GM12874 (cell line): Measurements from ENCODE around the gene SMCO4.

Experiments
- TF ChIP-seq, protein P1 (sequence below): IDR thresholded peaks from 2 replicates; pipeline ENCODE4 v1.5.1; 2011; ENCODE audit warnings: low read depth, mild to moderate bottlenecking, control low read depth, low read length, moderate library complexity; ENCODE audit not compliant: insufficient read depth

Gene SMCO4

DNA sequence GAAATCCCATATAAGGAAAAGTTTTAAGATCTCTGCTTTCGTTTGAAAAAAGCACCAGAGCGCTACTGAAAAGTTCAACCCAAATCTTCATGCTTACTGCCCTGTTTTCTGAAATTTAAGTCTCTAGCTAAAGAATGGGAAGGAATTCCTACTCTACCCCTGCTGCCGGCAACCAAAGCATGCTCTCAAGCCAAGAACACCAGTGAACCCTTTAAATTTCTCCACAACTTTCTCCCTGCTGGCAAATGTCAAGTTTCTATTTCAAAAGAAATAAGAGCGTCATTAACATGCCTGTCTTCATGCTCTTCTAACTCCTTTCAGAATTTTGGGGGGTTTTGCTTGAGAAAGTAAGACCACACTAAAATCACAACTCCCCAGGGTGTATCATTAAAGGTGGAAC, 6.8 kb upstream of the SMCO4 start:
- TF ChIP-seq, protein P1, sequence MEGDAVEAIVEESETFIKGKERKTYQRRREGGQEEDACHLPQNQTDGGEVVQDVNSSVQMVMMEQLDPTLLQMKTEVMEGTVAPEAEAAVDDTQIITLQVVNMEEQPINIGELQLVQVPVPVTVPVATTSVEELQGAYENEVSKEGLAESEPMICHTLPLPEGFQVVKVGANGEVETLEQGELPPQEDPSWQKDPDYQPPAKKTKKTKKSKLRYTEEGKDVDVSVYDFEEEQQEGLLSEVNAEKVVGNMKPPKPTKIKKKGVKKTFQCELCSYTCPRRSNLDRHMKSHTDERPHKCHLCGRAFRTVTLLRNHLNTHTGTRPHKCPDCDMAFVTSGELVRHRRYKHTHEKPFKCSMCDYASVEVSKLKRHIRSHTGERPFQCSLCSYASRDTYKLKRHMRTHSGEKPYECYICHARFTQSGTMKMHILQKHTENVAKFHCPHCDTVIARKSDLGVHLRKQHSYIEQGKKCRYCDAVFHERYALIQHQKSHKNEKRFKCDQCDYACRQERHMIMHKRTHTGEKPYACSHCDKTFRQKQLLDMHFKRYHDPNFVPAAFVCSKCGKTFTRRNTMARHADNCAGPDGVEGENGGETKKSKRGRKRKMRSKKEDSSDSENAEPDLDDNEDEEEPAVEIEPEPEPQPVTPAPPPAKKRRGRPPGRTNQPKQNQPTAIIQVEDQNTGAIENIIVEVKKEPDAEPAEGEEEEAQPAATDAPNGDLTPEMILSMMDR: no peak

DNA sequence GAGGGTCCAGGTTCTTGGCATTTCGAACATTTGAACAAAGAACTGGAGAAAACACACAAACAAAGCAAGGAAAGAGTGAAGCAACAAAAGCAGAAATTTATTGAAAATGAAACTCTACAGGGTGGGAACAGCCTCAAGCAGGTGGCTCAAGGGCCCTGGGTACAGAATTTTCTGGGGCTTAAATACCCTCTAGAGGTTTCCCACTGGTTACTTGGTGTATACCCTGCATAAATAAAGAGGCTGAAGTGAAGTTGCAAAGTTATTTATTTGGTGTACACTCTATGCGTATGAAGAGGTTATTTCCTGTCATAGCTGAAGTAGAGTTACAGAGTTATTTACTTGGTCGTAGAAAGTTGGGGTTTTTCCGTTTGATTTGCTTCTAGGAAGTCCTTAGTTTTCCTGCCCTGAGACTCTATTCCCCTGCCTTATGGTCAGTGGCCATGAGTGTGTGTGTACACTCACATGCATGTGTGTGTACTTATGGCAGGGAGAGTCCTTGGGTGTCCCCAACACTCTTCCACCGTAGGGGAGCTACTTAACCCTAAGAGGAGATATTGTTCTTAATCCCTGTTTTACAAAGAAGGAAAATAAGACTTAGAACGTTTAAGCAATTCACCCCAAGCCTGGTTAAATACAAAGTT, 5.6 kb upstream of the SMCO4 start:
- TF ChIP-seq, protein P1: no peak

DNA sequence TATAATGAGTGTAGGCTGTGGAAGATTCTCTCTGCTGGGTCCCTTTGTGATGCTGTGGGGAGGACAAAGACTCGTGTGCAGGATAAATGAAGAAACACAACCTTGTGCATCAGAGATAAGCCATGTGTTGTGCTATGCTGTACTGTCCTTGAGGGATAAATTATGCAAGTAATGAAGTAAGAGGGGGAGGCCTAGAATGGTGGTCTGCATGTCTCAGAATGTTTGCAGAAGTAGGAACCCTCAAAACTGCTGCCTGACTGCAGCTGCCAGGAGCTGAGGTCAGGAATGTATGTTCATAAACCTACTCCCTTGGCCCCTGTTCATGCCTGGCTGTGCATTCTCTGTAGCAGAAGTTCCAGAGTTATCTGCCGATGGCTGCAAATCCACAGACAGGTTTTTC, 4.6 kb upstream of the SMCO4 start:
- TF ChIP-seq, protein P1: no peak

DNA sequence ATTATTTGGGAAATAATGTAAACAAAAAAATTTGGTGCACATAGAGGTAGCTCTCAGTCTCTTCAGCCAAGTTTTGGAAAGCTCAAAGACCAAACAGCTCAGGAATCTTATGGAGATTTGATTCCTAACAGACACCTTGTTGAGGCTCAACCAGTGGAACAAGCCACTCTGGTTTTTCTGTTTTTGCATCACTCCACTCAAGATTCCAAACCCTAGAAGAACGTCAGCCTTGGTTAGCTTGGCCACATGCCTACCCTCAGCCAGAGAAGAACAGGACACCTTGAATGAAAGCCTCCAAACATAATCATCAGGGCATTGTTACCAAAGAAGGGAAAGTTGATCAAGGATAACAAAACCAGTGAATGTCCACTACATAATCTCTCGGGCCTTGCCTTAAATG, 3.8 kb upstream of the SMCO4 start:
- TF ChIP-seq, protein P1: no peak

DNA sequence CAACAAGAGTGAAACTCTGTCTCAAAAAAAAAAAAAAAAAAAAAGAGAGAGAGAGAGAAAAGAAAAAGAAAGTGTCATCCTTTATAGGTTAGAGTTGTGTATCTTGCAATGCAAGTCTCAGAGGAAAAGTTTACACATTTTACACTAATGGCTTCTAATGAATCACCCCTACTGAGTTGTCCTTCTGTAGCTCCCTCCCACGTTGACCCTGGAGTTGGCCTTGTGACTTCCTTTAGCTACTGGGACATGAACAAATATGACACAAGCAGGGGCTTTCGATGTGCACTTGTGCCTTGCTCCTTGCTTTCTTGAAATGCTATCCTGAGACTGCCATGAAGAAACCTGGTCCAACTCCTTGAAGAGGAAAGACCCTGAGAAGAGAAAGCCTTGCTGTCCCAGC, 2.4 kb upstream of the SMCO4 start:
- TF ChIP-seq, protein P1: no peak

DNA sequence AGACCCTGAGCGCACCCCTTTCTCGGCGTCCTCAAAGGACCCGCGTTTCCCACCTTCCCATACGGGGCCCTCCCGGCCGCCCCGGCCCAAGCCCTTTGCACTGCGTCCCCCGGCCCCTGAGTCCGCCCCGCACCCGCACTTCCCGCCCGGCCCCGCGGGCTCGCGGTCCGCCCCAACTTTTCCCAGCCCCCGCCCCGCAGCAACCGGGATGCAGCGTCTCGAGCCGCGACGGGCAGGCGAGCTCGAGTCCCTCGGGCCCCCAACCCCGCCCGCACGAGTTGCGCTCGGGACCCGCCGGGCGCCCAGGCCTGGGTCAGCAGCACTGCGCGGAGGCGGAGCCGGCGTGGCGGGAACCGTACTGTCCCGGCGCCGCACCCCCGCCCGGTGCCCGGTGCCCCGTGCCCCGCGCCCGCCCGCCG, 371 bp downstream of the SMCO4 start:
- TF ChIP-seq, protein P1: no peak

DNA sequence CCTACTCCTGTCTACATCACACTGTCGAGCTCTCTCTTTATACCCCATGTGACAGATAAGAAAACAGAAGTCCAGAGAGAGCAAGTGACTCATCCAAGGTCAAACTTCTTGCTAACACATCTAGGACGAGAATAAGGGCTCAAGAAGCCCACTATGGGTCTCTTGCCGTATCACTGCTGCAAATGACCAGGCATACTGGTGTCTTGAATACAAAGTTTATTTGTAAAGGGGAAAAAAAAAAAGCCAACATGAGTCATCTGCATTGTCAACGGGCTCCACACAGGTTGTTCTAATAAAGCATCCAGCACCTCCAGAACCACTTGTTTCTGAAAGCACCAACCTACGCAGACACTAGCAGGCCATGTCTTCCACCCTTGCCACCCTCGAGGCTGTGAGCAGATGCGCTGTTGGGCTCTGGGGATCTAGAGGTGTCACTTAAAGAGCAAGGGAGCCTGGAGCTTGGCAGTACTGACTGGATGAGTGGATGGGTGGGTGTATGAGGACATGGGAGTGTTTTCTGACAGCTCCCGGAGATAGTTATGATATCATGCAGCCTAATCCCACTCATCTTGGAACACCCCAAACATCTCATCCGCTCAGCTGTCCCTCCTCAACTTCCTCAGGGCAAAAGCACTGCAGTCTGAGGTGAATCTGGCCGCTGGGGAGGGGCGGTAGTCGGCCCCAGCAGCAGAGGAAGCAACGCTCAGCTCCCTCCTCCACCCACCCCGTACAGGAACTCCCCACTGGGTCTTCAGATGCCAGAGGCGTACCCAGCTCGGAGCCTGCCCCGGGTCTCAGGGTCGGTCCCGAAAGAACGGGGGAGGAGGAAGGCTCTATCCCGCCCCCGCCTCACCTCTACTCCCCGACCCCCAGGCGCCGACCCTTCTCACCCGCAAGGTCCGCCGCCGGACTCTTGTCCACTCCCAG, 1.0 kb downstream of the SMCO4 start:
- TF ChIP-seq, protein P1: no peak
